ENCODE data around the gene CATSPERZ.
"Not testable (repeated sequence)": the region's sequence is repeated elsewhere in the genome, so short reads cannot be mapped to it uniquely, and the experiment has no call there.

The CATSPERZ gene

DNA sequence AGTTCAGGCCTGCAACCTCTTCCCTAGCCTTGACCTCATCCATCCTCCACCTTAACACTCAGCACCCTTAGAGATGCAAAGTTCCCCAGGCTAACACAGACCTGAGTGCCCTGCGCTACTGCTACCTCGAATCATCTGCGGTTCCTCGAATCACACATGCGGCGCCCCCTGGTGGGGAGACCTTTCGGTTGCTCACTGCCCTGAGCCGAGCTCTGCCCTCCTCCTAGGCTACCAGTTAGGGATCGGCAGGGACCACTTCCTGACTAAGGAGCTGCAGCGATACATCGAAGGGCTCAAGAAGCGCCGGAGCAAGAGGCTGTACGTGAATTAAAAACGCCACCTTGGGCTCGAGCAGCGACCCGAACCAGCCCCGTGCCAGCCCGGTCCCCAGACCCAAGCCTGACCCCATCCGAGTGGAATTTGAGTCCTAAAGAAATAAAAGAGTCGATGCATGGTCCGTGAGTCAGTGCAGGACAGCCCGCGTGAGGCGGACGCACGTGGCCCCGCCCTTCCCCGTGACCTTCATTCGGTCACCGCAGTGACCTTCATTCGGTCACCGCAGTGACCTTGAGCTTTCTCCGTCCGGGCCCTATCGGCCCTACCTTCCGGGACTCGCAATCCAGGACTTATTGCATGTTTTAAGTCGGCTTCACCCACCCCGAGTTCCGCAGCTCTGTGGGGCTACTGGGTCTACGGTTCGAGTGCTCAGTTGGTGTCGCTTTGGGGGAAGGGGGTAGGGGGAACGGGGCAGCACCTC lies 4.3 kb downstream of the CATSPERZ start:
- peak; percentile 74 for DNase-seq (ENCODE audit: low read depth)

DNA sequence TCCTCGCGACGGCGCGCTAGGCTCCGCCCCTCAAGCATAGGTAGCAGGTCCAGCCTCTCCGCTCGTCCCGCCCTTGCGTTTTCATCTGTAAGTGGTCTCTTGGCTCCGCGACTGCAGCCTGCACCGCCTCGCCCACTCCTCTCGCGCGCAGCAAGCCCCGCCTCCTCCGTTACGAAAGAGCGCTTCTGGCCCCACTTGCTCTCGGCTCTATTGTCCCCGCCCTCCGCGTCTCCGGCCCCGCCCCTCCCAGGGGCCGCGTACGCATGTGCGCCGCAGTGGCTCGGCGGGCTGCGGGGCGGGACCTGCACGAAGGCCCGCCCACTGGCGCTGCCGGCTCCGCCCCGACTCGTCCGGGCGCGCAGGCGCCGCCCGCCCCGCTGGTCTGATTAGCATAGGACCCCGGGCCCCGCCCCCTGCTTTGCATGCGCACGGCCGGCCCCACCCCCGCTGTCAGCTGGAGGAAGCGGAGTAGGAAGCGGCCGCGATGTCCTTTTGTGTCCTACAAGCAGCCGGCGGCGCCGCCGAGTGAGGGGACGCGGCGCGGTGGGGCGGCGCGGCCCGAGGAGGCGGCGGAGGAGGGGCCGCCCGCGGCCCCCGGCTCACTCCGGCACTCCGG lies 5.0 kb downstream of the CATSPERZ start, which contains the start of gene ESRRA:
ESRRA (plus strand) TSS at position 450 of the 616 bp plus-strand sequence. CDS start 1,656 bp downstream, outside the sequence.
- peak; percentile 88 for DNase-seq (ENCODE audit: low read depth)

DNA sequence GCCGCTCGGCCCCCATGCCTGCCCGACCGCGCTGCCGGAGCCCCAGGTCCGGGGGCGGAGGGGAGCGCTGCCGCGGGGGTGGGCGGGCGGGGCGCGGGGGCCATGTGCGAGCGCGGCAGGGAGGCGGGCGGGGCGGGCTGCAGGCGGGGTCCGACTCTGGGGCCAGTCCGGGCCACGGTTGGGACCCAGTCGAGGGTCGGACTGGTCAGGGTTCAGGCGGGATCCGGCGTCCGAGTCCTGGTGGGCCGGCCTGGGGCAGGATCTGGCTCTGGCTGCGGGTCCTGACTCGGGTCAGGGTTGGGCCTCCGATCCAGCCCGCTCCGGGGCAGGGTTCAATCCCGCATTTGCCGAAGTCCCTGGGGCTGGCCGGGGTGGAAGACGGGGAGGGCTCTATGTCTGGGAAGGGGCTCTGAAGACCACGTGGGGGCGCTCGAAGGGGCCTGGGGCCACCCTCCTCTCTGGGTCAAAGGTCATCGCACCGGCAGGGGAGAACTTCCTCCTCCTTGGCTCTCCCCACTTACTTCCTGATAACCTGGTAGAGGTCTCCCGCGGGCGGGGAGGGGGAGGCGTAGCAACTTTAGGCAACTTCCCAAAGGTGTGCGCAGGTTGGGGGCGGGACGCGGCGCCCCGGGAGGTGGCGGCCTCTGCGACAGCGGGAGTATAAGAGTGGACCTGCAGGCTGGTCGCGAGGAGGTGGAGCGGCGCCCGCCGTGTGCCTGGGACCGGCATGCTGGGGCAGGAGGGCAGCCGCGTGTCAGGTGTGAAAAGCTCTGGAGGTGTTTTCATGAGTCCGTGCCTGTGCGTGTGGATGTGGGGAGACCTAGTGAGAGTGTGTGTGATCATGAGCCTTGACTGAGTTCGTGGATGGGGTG lies 5.8 kb downstream of the CATSPERZ start:
- no peak for DNase-seq (ENCODE audit: low read depth)

DNA sequence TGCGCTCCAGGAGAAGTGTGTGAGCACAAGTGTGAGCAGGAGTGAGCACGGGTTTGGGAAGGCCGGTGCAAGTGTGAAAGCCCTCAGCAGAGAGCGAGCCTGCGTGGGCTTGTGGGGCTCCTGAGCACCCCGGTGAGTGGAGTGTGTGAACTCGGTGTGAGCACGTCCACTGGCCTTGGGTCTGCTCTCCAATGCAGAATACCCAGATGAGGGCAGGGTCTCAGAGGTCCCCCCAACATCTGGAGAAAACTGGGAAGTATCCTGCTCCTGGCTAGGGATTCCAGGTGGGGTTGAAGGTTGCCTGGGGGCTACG lies 6.4 kb downstream of the CATSPERZ start:
- DNase-seq (ENCODE audit: low read depth): no peak

DNA sequence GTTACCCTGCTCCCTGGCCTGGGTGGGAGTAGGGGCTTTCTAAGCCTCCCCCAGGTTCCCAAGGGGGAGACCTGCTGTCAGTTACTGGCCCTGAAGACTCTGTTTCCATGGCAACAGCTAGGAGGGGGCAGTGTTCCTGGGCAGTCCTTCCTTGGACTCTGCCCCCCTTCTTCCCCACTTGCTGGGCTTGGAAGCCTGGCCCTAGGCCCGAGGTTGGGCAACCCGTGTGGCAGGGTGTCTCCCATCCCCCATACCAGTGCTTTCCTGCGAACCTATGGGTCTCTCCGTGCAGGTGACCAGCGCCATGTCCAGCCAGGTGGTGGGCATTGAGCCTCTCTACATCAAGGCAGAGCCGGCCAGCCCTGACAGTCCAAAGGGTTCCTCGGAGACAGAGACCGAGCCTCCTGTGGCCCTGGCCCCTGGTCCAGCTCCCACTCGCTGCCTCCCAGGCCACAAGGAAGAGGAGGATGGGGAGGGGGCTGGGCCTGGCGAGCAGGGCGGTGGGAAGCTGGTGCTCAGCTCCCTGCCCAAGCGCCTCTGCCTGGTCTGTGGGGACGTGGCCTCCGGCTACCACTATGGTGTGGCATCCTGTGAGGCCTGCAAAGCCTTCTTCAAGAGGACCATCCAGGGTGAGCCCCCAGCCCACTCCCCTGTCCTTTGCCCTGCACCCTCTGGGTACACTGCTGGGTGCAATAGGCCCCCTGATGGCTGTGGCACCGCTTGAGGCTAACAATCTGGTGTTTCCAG lies 6.9 kb downstream of the CATSPERZ start:
- DNase-seq (ENCODE audit: low read depth): no peak

DNA sequence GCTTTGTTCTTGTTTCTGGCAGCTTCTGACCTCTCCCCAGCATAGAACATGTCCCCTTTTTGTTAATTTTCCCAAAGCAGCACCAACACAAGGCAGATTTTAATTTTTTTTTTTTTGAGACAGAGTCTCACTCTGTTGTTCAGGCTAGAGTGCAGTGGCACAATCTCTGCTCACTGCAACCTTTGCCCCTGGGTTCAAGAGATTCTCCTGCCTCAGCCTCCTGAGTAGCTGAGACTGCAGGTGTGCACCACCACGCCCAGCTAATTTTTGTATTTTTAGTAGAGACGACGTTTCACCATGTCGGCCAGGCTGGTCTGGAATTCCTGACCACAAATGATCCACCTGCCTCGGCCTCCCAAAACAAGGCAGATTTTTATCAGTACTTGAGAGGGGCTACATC lies 7.6 kb downstream of the CATSPERZ start:
- not testable (repeated sequence) for DNase-seq (ENCODE audit: low read depth)

DNA sequence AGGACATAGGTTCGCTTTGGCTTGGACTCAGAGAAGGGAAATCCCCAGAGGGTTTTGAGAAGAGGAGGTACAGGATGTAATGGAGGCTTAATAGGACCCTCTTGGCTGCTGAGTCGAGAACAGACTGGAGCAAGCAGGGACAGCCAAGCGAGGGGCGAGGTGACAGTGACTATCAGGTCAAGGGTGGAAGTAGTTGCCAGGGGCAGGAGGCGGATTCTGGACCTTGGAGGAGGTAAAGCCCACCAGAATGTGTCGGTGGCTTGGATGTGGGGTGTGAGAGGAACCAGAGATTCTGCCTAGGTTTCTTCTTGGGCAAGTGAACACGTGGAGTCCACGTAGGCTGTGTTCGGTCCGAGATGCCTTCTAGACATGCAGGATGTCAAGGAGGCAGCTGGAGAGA lies 12.8 kb downstream of the CATSPERZ start:
- DNase-seq (ENCODE audit: low read depth): no peak

DNA sequence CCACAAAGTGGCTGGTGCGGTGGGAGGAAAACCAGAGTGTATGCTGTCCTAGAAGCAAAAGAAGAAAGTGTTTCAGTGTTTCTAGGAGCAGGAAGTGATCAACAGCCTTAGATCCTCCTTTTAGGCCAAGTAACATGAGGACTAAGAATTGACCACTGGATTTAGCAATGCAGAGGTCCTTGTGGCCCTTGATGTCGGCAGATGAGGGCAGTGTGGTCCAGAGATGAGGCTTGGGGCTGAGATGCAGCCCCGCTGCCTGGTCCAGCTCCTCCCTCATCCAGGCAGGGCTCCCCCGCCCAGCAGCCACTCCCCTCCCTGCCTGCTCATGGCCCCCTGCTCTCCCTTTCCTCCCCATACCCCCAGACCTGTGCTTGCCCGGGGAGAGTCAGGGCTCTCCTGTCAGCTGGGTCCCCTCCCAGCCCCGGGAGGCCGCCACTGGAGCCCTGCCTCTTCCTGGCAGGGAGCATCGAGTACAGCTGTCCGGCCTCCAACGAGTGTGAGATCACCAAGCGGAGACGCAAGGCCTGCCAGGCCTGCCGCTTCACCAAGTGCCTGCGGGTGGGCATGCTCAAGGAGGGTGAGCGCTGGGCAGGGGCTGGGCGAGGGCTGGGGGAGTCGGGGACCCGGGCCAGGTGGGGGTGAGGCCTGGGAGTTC lies 13.5 kb downstream of the CATSPERZ start:
- no peak for DNase-seq (ENCODE audit: low read depth)

DNA sequence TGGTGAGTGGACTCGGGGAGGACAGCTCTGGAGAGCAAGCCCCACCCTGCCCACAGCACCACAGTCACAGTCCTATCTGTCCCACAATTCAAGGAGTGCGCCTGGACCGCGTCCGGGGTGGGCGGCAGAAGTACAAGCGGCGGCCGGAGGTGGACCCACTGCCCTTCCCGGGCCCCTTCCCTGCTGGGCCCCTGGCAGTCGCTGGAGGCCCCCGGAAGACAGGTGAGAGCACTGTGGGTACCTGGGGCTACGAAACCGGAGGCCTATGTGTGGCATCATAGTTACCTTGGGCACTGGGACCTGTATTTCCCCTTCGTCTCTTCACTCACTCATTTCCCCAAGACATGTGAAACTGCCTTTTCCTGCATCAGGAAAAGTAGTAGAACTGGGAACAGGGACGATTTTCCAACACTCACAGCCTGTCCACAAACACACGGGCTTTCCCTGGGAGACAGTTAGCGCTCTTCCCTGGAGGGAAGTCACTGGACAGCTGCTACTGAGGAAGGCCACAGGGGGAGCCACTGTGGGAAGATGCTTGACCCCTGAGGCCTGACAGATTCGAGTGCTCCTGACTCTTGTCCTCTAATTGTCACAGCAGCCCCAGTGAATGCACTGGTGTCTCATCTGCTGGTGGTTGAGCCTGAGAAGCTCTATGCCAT lies 14.1 kb downstream of the CATSPERZ start:
- DNase-seq (ENCODE audit: low read depth): no peak

DNA sequence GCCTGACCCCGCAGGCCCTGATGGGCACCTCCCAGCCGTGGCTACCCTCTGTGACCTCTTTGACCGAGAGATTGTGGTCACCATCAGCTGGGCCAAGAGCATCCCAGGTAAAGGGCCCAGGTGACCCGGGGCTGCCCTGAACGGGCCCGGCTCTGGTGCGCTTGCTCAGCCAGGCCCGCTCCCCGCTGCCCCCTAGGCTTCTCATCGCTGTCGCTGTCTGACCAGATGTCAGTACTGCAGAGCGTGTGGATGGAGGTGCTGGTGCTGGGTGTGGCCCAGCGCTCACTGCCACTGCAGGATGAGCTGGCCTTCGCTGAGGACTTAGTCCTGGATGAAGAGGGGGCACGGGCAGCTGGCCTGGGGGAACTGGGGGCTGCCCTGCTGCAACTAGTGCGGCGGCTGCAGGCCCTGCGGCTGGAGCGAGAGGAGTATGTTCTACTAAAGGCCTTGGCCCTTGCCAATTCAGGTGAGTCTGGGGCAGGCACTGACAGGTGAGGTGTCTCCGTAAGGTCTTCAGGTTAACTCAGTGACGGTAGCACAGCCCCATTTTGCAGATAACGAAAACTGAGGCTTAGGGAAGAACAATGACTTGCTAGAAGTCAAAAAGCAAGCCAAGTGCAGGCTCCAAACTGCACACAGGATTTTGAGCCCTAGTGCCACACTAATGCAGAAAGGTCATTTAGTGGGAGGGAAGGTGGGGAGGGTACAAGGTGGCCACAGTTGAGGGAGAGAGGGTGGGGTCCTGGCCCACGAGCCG lies 14.8 kb downstream of the CATSPERZ start:
- no peak for DNase-seq (ENCODE audit: low read depth)

DNA sequence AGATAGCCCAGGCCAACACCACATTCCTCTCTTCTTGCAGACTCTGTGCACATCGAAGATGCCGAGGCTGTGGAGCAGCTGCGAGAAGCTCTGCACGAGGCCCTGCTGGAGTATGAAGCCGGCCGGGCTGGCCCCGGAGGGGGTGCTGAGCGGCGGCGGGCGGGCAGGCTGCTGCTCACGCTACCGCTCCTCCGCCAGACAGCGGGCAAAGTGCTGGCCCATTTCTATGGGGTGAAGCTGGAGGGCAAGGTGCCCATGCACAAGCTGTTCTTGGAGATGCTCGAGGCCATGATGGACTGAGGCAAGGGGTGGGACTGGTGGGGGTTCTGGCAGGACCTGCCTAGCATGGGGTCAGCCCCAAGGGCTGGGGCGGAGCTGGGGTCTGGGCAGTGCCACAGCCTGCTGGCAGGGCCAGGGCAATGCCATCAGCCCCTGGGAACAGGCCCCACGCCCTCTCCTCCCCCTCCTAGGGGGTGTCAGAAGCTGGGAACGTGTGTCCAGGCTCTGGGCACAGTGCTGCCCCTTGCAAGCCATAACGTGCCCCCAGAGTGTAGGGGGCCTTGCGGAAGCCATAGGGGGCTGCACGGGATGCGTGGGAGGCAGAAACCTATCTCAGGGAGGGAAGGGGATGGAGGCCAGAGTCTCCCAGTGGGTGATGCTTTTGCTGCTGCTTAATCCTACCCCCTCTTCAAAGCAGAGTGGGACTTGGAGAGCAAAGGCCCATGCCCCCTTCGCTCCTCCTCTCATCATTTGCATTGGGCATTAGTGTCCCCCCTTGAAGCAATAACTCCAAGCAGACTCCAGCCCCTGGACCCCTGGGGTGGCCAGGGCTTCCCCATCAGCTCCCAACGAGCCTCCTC lies 15.7 kb downstream of the CATSPERZ start:
- DNase-seq (ENCODE audit: low read depth): not testable (repeated sequence)

DNA sequence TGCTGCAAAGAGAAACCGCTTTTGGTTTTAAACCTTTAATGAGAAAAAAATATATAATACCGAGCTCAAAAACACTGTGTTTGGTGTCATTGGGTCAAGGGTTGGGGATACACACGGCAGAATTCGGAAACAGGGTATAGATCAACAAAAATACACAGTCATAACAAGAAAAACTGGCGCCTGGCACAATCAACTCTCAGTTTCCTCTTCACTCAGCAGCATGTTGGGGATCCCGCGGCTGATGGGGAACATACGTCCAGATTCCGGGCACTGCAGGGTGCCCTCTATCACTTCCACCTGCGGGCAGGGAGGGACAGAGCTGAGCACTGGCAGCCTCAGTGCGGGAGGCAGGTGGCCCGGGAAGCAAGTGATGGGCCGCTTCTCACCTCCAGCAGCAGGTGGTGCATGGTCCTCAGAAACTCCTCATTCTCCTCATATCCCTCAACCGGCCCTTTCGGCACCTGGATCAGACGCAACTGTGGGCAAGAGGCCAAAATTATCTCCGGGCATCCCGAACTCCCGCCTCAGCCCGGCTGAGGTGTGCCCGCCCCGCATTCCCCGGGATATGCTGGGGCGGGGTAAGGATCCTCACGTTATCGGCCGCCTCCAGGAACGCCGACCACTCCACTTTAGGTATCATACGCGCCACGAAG lies 16.6 kb downstream of the CATSPERZ start:
- DNase-seq (ENCODE audit: low read depth): no peak

DNA sequence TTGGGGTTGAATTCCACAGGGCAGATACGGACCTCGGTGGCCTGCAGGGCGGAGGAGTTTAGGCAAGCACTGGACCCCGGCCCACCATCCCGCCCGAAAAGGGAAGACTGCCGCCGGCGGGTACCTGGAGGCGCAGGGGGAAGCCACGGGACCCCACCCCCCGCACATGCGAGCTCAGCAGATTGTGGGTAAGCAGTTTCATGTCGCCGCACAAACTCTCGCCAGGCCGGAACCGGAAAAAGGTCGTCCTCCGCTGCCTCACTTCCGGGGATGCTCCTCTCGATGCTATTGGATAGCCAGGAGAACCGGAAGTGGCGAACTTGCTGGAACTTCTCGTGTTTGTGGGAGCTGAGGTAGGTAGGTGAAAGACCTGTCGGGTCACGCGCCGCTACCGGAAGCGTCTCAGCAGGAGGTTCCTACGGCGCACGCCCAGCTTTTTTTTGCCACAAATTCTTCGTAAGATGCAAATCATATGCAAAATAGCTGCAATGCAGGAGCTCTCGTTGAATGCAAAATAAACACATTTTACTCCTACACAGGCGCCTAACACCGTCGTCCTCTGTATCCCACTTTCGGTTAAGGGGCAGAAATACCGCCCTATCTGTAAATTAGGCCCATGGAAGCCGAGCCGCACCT lies 17.3 kb downstream of the CATSPERZ start, which contains the start of gene TRMT112:
TRMT112 (minus strand) TSS at position 235 of the 636 bp plus-strand sequence; CDS start at position 202, 33 bp downstream.
- DNase-seq (ENCODE audit: low read depth): peak; percentile 93

DNA sequence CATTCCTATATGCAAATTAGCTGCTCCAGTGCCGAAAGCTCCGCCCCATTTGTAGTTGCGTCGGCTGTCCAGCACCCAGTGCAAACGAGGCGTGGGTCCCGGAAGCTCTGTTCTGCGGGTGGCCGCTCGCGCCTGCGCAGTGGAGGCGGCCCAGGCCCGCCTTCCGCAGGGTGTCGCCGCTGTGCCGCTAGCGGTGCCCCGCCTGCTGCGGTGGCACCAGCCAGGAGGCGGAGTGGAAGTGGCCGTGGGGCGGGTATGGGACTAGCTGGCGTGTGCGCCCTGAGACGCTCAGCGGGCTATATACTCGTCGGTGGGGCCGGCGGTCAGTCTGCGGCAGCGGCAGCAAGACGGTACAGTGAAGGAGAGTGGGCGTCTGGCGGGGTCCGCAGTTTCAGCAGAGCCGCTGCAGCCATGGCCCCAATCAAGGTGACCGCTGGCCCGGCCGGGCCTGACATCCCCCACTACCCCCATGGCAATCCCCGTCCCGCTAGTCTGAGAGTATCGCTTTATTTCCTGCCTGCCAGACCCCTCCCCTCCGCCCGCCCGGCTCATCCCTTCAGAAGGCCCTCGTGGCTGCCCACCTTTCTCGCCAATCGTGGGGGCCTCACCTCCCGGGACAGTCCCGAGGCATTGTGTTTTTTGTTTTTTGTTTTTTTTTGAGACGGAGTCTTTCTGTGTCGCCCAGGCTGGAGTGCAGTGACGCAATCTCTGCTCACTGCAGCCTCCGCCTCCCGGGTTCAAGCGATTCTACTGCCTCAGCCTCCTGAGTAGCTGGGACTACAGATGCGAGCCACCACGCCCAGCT lies 18.0 kb downstream of the CATSPERZ start, which contains the start of gene PRDX5:
PRDX5 (plus strand) TSS at position 161 of the 805 bp plus-strand sequence; CDS start at position 256, 95 bp downstream.
- peak; percentile 93 for DNase-seq (ENCODE audit: low read depth)

DNA sequence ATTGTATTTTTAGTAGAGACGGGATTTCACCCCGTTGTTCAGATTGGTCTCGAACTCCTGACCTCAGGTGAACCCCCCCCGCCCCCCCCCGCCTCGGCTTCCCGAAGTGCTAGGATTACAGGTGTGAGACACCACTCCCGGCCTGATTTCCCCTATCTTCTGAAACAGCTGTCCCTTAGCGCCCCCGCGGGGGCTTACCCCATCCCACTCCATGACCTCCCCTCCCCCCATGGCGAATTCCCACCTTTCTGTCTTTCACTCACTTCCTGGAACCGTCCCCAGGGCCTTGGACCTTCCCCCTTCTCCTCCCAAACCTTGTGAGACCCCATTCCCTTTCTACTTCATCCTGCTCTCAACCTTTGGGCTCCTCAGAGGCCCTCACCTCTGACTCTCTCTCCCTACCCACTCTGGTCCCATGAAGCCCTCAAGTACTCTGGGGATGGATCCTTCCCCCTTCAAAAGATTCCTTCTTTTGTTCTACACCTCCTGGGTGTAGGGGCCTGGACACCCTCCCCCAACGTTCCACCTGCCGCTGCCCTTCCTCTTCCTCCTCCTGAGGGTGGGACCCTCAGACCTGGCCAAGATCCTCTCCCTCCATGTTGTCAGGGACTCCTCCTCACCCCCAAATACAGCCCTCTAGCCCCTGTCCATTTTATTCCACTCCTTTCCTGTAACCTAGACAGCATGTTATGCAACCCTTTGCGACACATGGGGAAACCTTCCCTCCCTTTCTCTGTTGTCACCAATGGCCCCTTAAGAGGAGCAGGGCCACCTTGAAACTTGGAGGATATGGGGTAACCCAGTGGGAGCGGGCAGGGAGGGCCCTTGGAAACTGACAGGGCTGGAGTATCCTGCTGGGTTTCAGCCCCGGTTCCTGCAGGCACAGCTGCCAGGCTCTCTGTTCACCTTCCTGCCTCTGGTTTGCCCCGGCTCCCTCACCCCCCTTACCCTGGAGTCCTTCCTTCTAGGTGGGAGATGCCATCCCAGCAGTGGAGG lies 18.9 kb downstream of the CATSPERZ start:
- no peak for DNase-seq (ENCODE audit: low read depth)

DNA sequence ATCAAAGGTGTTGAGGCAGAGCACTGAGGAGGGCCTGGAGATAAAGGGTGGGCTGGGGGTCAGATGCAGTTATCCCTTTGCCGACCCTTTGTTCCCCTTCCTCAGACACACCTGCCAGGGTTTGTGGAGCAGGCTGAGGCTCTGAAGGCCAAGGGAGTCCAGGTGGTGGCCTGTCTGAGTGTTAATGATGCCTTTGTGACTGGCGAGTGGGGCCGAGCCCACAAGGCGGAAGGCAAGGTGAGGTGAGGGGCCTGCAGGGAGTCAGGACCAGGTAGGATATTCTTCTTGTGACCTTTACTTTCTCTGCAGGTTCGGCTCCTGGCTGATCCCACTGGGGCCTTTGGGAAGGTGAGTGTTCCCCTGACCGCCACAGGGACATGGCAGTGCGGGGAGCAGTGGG lies 20.4 kb downstream of the CATSPERZ start:
- no peak for DNase-seq (ENCODE audit: low read depth)

Data from stromal cell of bone marrow (primary cell).